Melanocyte of skin (primary cell): ENCODE data around the gene LPAR2. TPM values are rescaled to one million over a fixed set of nuclear protein-coding genes. Genes with fewer than 3 reads are reported as not detected.

Source experiments
- total RNA-seq, 2 donors: library from RNA; depleted of rRNA; stranded (reverse); fragments of >200 nt; gene quantifications; 2 replicates each; pipeline ENCODE4 v1.2.3, GENCODE V29; 2012

LPAR2 gene
- total RNA-seq, result 1 to 10 TPM; 4.5 to 8.0 TPM

DNA sequence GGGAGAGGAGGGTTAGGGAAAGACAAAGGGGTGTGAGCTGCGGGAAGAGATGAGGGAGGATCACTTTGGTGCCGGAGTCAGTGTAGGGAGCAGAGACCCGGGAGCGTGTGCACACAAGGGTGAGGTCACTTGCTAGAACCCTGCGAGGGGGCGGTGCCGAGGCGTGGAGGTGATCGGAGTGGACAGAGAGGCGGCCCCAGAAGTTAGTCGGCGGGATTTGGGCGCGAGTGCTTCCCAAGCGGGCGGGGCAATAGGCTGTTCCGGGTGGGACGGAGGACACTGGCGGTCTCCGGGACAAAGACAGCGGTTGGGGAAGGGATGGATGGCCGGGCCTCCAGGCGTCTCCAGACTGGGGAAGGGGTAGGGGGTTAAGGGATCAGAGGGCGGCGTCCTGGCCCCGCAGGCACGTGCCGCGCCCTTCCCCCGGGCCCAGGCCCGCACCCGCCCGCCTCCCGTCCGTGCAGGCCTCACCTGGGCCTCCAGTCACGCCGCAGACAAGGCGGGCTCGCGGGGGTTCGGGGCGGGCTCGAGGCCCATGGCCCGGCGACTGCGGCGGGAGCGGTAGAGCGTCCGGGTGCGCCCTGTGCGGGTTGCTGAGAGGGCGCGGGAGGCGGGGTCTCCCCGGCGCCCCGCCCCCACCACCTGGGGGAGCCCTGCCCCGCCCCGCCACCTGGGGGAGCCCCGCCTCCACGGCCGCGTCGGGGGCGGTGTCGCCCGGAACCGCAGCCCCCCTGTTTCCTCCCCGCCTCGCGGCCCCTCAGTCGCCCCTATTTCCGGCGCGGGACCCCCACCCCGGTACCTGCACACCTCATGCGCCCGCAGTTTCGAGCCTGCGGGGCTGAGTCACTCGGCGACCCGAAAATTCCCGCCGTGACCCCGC is at the start of gene LPAR2:
Gene LPAR2, minus strand, starts transcription at position 600 of the 880 bp plus-strand sequence. CDS start 945 bp downstream, outside the sequence.

DNA sequence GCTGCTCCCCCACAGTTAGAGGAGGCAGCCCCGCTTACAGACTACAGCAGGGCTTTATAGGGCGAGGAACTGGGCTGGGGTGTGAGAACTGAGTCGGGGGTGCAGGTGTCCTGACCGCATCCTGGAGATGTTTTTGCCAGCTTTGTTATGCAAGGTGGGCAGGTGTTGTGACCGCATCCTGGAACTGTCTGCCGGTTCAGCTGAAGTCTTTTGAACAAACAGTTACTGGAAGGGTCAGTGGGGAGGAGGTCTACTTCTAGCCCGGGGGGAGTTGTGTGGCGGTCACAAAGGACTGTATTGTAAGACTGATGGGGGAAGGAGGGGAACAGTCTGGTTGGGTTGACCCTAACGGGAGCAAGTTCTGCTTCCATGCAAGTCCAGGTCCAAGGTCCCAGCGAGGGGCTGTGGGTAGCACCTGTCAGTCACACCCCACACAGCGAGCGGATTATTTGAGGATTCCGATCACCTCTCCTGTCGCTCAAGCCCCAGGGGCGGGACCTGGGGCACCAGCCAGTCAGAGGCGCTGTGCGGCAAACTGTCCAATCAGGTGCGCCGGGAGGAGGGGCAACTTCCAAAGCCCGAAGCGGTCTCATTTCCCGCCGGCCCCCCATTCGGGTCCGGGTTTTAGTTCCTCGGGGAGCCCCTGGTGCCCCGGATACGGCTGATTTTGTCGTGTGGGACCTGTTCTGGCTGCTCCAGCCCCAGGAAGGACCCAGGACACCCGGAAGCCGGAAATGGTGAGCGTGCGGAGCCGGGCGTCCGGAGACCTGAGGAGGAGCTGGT is 40.4 kb upstream of the LPAR2 start, which contains the start of gene ZNF101:
Gene ZNF101, plus strand, starts transcription at position 610 of the 783 bp plus-strand sequence. Its CDS starts 125 bp downstream, at position 735.

DNA sequence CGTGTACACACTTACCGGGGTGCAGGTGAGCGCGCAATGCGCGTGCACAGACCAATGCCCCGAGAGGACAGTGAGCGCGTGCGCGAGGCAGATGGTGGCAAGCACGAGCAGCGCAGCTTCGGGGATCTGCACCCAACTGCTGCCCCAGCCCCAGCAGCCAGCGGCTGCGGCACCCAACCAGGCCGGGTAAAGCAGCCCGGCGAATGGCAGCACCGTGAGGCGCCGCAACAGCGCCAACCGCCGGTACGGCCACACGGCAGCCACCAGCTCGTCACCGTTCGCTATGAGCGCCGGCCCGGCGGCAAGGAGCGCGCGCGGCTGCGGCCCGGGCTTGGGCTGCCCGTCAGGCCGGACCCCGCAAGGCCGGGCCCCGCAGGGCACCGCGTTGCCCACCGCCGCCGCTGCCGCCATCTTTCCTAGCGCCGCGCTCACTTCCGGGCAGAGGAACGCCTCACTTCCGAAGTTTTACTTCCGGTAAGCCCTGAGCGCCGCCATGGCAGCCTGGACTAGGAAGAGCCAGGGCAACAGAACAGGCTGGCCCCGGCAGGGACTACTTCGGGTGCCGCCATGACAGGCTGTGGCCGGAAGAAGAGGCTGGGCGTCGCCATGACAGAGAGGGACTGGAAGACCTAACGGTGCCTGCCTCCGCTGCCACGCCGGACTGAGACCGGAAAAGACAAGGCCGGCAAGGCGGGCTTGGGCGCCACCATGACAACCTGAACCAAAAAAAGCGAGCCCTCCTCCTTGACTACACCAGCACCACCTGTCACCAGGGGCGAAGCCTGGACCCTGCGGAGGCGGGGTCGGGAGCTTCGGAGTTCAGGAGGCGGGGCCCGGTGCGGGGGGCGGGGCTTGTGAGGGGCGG is 35.5 kb upstream of the LPAR2 start, which contains the start of gene ATP13A1:
Gene ATP13A1, minus strand, starts transcription at position 421 of the 865 bp plus-strand sequence. Its CDS starts 10 bp downstream, at position 411.

DNA sequence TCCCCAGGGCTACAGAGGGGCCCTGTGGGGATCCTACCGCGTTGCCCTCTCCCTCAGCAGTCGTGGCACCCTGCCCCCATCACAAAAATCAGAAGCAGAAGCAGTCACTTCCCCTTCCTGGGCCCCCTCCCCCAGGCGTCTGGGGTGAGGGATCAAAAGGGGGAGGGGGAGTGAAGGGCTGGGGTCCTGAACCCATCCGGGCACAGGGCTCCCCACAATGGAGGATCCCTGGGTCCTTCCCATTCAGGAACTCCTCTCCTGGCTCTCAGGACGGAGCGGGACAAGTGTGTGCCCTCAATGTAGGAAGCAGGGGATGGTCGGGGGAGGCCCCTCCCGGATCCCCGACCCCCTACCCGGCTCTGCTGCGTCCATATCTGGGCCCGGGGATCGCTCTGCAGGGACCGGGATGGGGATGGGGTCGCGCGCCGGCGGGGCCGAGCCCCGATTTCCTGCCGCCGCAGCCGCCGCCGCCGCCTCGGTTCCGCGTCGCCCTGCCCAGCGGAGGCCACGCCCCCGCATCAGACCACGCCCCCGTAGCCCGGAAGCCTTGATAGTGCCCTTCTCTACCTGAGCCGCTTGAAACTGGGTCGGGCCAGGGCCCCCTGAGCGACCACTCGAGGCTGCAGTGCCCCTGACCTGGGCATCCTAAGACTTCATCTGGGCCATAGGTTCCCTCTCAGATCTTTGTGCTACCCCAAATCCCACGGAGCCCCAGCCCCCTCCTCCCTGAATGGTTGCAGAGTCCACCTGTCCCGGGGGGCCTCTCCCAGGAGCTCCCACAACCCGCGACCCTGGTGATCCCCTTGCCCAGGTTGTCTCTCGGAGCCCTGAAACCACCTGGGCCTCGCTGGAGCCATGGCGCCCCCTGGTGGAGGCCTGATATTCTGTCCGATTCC is 15.4 kb upstream of the LPAR2 start, which contains the start of gene GMIP:
Gene GMIP, minus strand, starts transcription at position 500 of the 896 bp plus-strand sequence. Its CDS starts 128 bp downstream, at position 372.

DNA sequence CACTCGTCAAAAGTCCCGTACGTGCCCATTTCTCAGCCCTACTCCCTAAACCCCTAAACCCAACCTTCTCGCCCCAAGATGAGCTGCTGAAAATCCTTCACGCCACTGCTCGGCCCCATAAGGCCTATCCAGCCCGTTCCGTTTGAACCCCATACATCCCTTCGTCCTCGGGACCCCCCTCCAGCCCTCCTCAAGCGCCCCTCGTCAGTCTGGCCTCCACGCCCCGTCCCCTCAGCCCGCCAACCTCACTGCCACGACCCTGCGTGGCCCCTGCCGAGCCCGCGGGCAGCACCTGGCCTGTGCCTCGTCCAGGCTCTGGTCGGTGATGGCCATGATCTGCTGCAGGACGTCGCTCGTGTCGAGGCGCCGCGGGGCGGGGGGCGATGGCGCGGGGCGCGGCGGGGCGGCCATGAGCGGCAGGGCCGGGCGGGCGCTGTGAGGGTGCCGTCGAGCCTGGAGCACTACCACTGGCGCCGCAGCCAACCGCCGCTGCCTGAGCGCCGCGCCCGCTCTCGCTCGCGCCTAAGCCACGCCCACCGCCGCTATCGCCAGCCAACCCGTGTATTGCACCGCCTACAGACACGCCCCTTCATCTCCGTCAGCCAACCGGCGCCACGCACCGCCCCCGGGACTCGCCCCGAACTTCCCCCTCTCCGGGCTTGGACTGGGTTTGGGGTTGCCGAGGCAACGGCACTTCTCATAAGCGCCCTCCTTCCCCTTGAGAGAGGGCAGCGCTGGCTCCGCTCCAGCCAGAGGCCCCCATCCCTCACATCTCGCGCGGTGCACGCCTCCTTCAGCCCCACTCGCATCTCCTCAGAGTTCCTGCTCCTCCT is 9.6 kb downstream of the LPAR2 start, which contains the start of gene PBX4:
Gene PBX4, minus strand, starts transcription at position 469 of the 833 bp plus-strand sequence. Its CDS starts 58 bp downstream, at position 411.

Other genes starting within 250 kb of the LPAR2 start
- gene GATAD2A, start 222.5 kb downstream of the LPAR2 start, total RNA-seq, result 10 to 100 TPM; 80.2 to 89.9 TPM
- 1 to 10 TPM in 1 of 2 donors, under 1 TPM in 1; 0.67 to 1.0 TPM for gene TSSK6, start 112.7 kb downstream of the LPAR2 start, total RNA-seq
- 100 to 1,000 TPM; 147 to 161 TPM for gene NDUFA13, start 112.0 kb downstream of the LPAR2 start, total RNA-seq
- gene YJEFN3, start 99.3 kb downstream of the LPAR2 start, total RNA-seq, result under 1 TPM; 0.33 to 0.34 TPM
- under 1 TPM in 1 of 2 donors, not detected in 1; 0.33 TPM for gene CILP2, start 90.0 kb downstream of the LPAR2 start, total RNA-seq
- 1 to 10 TPM in 1 of 2 donors, under 1 TPM in 1; 0.34 to 2.0 TPM for gene PBX4, start 9.5 kb downstream of the LPAR2 start, total RNA-seq
- gene GMIP, start 15.4 kb upstream of the LPAR2 start, total RNA-seq, result 1 to 10 TPM; 7.6 to 7.7 TPM
- 10 to 100 TPM; 70.9 to 79.8 TPM for gene ATP13A1, start 35.5 kb upstream of the LPAR2 start, total RNA-seq
- 1 to 10 TPM; 5.2 to 8.7 TPM for gene ZNF101, start 40.6 kb upstream of the LPAR2 start, total RNA-seq
- gene ZNF14, start 104.9 kb upstream of the LPAR2 start, total RNA-seq, result 1 to 10 TPM; 2.8 to 3.3 TPM
- gene ZNF506, start 193.5 kb upstream of the LPAR2 start, total RNA-seq, result 10 to 100 TPM in 1 of 2 donors, 1 to 10 TPM in 1; 9.3 to 11.0 TPM
- gene ZNF253, start 237.7 kb upstream of the LPAR2 start, total RNA-seq, result 10 to 100 TPM in 1 of 2 donors, 1 to 10 TPM in 1; 7.6 to 13.0 TPM